Skeletal muscle cell (primary cell): Measurements from ENCODE around the gene CERK.
A peak's percentile ranks its signal among the peaks of the same experiment; 100 is the strongest.
"Not testable (repeated sequence)": the region's sequence is repeated elsewhere in the genome, so short reads cannot be mapped to it uniquely, and the experiment has no call there.

ENCODE experiments used
- DNase-seq: peaks from one replicate; pipeline ENCODE4 v3.0.0-alpha.2; 2010; ENCODE audit warnings: low read depth
- H3K4me3 ChIP-seq: 2 replicates; pipeline ENCODE4 v1.5.1; 2011; ENCODE audit warnings: low read depth, mild to moderate bottlenecking, control low read depth, low read length, moderate library complexity

The CERK gene, protein sequence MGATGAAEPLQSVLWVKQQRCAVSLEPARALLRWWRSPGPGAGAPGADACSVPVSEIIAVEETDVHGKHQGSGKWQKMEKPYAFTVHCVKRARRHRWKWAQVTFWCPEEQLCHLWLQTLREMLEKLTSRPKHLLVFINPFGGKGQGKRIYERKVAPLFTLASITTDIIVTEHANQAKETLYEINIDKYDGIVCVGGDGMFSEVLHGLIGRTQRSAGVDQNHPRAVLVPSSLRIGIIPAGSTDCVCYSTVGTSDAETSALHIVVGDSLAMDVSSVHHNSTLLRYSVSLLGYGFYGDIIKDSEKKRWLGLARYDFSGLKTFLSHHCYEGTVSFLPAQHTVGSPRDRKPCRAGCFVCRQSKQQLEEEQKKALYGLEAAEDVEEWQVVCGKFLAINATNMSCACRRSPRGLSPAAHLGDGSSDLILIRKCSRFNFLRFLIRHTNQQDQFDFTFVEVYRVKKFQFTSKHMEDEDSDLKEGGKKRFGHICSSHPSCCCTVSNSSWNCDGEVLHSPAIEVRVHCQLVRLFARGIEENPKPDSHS

GRCh38 chr22:46737976-46738646, at the start of gene CERK:
TSS of gene CERK (minus strand) at chr22:46738252. CDS start at chr22:46738148, 104 bp downstream.
- H3K4me3 ChIP-seq: peak within 1 kb of the TSS; percentile 70
- peak; percentile 29 for DNase-seq

- H3K4me3 ChIP-seq: no peak overlapping the region
- DNase-seq: no peak
Measured at GRCh38 chr22:46783721-46784120, 45.7 kb upstream of the CERK start.

GRCh38 chr22:46782200-46782599, 44.1 kb upstream of the CERK start:
- not testable (repeated sequence) for DNase-seq, H3K4me3 ChIP-seq

- DNase-seq: no peak
- no peak overlapping the region for H3K4me3 ChIP-seq
Measured at GRCh38 chr22:46781291-46781690, 43.2 kb upstream of the CERK start.

DNA sequence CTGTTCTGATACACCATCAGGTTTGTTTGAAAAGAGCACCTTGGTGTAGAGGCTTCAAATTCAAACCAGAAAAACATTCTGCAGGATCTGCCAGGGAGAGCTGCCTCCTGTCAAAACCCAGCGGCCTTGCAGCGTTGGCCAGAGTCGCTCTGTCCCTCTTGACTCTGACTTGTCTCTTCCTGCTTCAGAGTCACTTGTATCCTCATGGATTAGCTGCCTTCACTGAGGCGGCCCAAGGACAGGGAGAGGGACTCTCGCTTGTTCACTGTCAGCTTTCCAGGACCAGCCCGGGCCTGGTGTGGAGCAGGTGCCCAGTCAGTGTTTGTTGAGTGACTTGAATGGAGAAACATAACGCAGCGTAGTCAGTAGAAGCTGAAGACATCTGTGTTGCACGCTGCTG, 42.4 kb upstream of the CERK start:
- no peak overlapping the region for H3K4me3 ChIP-seq
- no peak for DNase-seq

DNA sequence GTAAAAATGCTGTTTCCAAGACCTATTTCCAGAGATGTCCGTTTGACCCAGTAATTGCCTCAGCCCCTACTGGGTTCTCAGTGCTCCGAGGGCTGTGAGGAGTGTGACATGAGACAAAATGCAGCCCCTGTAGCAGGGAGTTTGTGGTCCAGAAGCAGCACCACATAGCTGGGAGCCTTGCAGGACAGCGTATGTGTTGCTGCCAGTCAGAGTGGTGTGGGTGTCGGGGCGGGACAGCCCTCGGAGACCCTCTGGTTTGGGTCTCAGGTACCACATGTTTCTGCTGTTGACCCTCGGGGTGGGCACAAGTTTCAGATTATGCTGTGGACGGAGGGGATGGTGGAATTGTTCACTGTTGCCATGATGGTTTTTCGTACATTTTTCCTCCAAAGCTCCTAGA, 41.6 kb upstream of the CERK start:
- H3K4me3 ChIP-seq: no peak overlapping the region
- no peak for DNase-seq

GRCh38 chr22:46779023-46779422, 41.0 kb upstream of the CERK start:
- DNase-seq: no peak
- H3K4me3 ChIP-seq: no peak overlapping the region

GRCh38 chr22:46777609-46777970, 39.5 kb upstream of the CERK start:
- no peak overlapping the region for H3K4me3 ChIP-seq
- no peak for DNase-seq

DNA sequence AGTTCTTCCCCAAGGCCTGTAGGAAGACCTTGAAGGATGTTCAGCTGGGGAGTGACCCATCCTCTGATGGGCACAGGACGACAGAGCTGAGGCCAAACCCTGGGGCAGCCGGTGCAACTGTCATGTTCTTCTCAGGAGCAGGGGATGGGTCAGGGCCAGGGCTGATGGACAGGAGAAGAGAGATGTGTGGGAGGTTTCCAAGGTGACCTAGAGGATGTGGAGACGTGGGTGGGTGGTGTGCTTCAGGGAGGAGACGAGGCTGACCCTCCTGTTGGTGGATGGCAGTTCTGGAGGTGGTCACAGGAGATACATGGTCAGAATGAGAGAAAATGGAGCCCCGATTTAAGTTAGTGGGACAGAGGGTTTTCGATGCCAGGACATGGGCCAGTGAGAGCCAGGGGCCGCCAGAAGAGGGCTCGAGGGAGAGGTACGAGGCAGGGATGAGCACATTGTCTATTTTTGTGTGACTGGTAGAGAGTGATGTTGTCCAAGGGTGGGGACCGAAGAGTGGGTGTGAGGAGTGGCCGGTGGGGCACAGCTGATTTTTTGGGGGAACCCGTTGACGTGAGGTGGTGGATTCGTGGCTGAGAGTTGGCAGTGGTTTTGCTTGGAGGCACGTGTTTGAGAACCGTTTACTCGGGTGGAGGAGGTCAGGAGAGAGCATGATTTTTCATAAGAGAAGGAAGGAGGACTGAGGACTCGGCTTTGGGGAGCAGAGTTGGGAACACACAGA, 39.0 kb upstream of the CERK start:
- no peak overlapping the region for H3K4me3 ChIP-seq
- DNase-seq: no peak

GRCh38 chr22:46775850-46776826, 38.1 kb upstream of the CERK start:
- no peak overlapping the region for H3K4me3 ChIP-seq
- no peak for DNase-seq

- no peak for DNase-seq
- no peak overlapping the region for H3K4me3 ChIP-seq
Measured at GRCh38 chr22:46774980-46775849, 37.2 kb upstream of the CERK start.

- no peak overlapping the region for H3K4me3 ChIP-seq
- DNase-seq: no peak
Measured at GRCh38 chr22:46774253-46774979, 36.4 kb upstream of the CERK start.

DNA sequence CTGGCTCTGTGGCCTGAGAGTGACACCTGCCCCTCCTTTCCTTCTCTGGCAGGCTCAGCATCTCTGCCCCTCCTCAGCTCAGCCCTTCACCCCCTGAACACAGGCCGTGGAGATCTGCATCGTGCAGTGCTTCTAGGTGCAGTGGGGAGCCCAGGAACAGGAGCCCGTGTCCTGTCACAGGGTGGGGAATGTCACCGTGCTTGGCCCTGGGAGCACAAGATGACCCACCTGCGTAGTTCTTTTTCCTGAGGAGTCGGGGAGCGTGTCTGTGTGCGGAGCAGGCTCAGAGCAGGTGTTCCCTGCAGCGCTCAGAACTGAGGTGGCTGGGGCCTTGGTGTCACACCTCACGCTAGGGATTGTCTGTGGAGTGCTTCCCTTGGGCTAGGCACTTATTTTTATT, 35.0 kb upstream of the CERK start:
- H3K4me3 ChIP-seq: no peak overlapping the region
- no peak for DNase-seq

- DNase-seq: no peak
- no peak overlapping the region for H3K4me3 ChIP-seq
Measured at GRCh38 chr22:46770726-46771125, 32.7 kb upstream of the CERK start.

DNA sequence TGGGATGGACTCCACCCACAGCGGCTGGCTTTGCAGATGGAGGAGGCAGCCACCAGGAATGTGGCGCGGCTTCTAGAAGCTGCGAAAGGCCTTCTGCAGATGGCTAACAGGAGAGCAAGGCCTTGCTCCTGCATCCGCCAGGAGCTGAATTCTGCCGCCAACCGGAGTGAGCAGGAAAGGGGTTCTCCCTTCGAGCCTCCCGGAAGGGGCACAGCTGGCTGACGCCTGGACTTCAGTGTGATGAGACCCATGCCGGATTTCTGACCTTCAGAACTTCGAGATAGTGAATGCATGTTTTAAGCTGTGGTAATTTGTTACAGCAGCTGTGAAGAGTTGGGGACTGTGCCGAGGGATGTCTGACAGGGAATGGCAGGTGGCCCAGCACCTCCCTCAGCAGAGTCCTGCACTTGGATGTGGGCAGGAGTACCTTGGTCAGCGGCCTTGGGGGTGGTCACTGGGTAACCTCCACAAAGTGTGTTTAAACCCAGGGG, 32.1 kb upstream of the CERK start:
- no peak overlapping the region for H3K4me3 ChIP-seq
- no peak for DNase-seq

- no peak for DNase-seq
- no peak overlapping the region for H3K4me3 ChIP-seq
Measured at GRCh38 chr22:46769706-46770105, 31.7 kb upstream of the CERK start.

- H3K4me3 ChIP-seq: no peak overlapping the region
- DNase-seq: no peak
Measured at GRCh38 chr22:46769191-46769675, 31.2 kb upstream of the CERK start.
